HUES48 (cell line): Measurements from ENCODE around the gene PDZD2.

Experiments
- H3K27ac ChIP-seq: one replicate; pipeline ENCODE4 v1.7.0; 2013; ENCODE audit warnings: low read depth, low read length, inconsistent platforms
- H3K27me3 ChIP-seq: 2 replicates; pipeline ENCODE4 v1.6.1; 2013; ENCODE audit warnings: mild to moderate bottlenecking, low read length; ENCODE audit not compliant: control insufficient read depth, insufficient read depth
- H3K36me3 ChIP-seq: 2 replicates; pipeline ENCODE4 v1.6.1; 2013; ENCODE audit warnings: low read length; ENCODE audit not compliant: control insufficient read depth, insufficient read depth
- H3K4me1 ChIP-seq: 2 replicates; pipeline ENCODE4 v1.6.1; 2013; ENCODE audit warnings: mild to moderate bottlenecking, low read length; ENCODE audit not compliant: control insufficient read depth, insufficient read depth
- H3K4me3 ChIP-seq: 2 replicates; pipeline ENCODE4 v1.5.1; 2013; ENCODE audit warnings: mild to moderate bottlenecking, low read depth, low read length
- H3K9ac ChIP-seq: 2 replicates; pipeline ENCODE4 v1.6.1; 2013; ENCODE audit warnings: mild to moderate bottlenecking, low read depth, low read length, moderate library complexity
- H3K9me3 ChIP-seq: 2 replicates; pipeline ENCODE4 v1.6.1; 2013; ENCODE audit warnings: low read length; ENCODE audit not compliant: control insufficient read depth, insufficient read depth

The PDZD2 gene

DNA sequence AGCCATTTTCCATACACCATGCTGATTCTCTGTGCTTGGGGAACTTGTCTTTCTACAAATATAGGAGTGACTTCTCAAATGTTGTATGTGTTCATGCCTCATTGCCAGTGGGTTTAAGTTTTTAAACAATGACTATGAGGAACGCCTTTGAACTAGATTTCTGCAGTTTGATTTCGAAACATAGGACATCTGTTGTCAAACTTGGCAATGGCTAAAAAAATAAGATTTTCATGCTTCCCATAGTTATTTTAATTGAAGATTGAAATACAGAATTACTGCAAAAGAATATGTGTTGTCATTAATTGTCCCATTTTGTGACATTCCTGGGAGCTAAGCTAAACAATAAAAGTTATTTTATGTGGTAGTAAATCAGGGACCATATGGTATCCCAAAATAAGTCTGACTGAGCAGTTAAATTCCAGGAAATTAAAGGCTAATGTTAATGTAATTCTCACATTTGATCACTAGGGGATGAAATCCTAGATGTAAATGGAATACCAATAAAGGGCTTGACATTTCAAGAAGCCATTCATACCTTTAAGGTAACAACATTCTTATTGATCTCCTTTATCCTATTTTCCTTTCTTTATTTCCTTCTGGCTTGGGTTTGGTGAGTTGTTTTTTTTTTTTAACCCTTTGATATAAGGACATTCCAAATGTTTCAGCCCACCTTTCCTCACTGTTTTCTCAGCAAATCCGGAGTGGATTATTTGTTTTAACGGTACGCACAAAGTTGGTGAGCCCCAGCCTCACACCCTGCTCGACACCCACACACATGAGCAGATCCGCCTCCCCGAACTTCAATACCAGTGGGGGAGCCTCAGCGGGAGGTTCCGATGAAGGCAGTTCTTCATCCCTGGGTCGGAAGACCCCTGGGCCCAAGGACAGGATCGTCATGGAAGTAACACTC lies 418.5 kb downstream of the PDZD2 start:
- Histone ChIP-seq H3K27me3 (no peaks in the 10 kb centered on the region), H3K9me3 (no peaks in the 10 kb centered on the region), H3K4me3 (no peak overlapping the region), H3K9ac (no peak overlapping the region), H3K4me1 (no peaks in the 10 kb centered on the region), H3K27ac (no peak overlapping the region), H3K36me3 (peaks cover 9% of the 10 kb centered on the region; the same call in 1 of the 2 replicates)

DNA sequence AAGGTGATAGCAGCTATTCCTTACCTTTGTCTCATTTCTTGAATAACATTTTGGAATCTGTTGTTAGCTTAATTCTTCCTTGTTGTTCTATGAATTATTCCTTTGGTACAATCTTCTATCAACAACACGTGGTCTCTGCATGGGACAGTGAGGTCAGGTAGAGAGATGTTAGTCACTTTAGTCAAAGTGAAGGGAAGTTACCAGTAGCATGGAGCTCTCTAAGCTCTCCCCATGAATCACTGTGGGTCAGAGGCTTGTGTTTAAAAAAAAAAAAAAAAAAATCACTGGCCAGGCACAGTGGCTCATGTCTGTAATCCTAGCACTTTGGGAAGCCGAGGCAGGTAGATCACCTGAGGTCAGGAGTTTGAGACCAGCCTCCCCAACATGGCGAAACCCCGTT lies 419.2 kb downstream of the PDZD2 start:
- no peak overlapping the region for H3K4me3 ChIP-seq
- H3K27ac ChIP-seq, result no peak overlapping the region
- H3K4me1 ChIP-seq, result no peaks in the 10 kb centered on the region
- H3K36me3 ChIP-seq, result peaks cover 9% of the 10 kb centered on the region; the same call in 1 of the 2 replicates
- H3K9me3 ChIP-seq, result no peaks in the 10 kb centered on the region
- H3K9ac ChIP-seq, result no peak overlapping the region
- no peaks in the 10 kb centered on the region for H3K27me3 ChIP-seq

GRCh38 chr5:32058997-32059396 lies 420.1 kb downstream of the PDZD2 start:
- H3K27ac ChIP-seq, result no peak overlapping the region
- H3K36me3 ChIP-seq, result peaks cover 3% of the 10 kb centered on the region; the same call in 1 of the 2 replicates
- no peaks in the 10 kb centered on the region for H3K9me3 ChIP-seq
- no peaks in the 10 kb centered on the region for H3K27me3 ChIP-seq
- H3K9ac ChIP-seq, result no peak overlapping the region
- no peak overlapping the region for H3K4me3 ChIP-seq
- no peaks in the 10 kb centered on the region for H3K4me1 ChIP-seq

- no peak overlapping the region for H3K27ac ChIP-seq
- no peaks in the 10 kb centered on the region for H3K9me3 ChIP-seq
- H3K9ac ChIP-seq, result no peak overlapping the region
- H3K27me3 ChIP-seq, result no peaks in the 10 kb centered on the region
- no peaks in the 10 kb centered on the region for H3K4me1 ChIP-seq
- no peak overlapping the region for H3K4me3 ChIP-seq
- 0 out of 2 replicates have a peak, but pooled peaks cover 2% of the 10 kb centered on the region for H3K36me3 ChIP-seq
Observed at GRCh38 chr5:32059761-32060530, 421.0 kb downstream of the PDZD2 start.

- H3K9ac ChIP-seq, result no peak overlapping the region
- H3K36me3 ChIP-seq, result 0 out of 2 replicates have a peak, but pooled peaks cover 2% of the 10 kb centered on the region
- no peak overlapping the region for H3K27ac ChIP-seq
- H3K4me1 ChIP-seq, result no peaks in the 10 kb centered on the region
- H3K9me3 ChIP-seq, result no peaks in the 10 kb centered on the region
- H3K4me3 ChIP-seq, result no peak overlapping the region
- H3K27me3 ChIP-seq, result no peaks in the 10 kb centered on the region
Observed at GRCh38 chr5:32061236-32061635, 422.3 kb downstream of the PDZD2 start.

DNA sequence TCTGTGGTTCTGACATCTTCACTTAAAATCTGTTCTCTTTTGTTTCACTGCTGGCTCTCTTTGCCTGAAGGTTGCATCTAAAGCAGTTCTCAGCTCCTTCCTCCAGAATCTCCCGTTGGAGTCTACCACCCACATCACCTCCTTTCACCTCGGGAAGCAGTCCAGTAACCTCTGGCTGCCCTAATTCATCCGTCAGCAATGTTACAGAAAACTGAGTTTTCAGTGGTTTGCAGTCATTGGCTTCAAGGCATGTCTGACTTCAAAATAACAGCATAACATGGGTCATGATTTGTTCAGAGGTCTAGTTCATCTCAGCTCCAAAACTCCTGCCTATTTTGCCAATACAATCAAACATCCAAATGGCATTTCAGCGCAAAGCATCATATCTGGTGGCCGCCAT lies 427.5 kb downstream of the PDZD2 start:
- no peaks in the 10 kb centered on the region for H3K27me3 ChIP-seq
- no peaks in the 10 kb centered on the region for H3K9me3 ChIP-seq
- no peak overlapping the region for H3K4me3 ChIP-seq
- H3K27ac ChIP-seq, result no peak overlapping the region
- H3K9ac ChIP-seq, result no peak overlapping the region
- H3K36me3 ChIP-seq, result no peaks in the 10 kb centered on the region
- H3K4me1 ChIP-seq, result no peaks in the 10 kb centered on the region

DNA sequence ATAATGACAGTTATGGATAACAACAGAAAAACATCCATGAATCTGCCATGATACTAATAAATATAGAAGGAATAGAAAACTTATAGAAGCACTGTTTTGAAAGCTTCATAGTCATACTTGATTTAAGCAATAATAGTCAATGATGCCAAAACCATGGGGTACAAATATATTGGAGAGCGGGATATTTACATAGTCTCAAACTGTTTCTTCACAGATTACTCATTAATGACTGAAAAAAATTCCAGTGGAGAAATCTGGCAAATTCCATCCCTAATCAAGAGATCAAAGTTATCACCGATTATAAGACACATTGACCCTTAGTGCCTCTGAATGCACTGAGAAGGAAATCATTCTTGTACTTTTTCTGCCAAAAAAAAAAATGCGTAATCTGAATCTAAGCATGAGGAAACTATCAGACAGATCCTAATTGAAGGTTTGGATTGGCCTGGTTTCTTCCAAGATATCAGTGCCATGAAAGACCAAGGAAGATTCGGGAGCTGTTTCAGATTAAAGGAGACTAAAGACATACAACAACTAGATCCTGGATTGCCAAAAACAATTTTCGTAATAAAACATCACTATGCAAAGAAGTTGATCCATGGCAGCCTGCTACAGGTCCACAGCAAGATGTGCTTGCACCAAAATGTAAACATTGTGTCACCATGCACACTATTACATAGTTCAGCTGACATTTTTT lies 429.0 kb downstream of the PDZD2 start:
- Histone ChIP-seq H3K27ac (no peak overlapping the region), H3K27me3 (no peaks in the 10 kb centered on the region), H3K4me3 (no peak overlapping the region), H3K4me1 (no peaks in the 10 kb centered on the region), H3K36me3 (no peaks in the 10 kb centered on the region), H3K9me3 (no peaks in the 10 kb centered on the region), H3K9ac (no peak overlapping the region)

GRCh38 chr5:32068561-32068960 lies 429.6 kb downstream of the PDZD2 start:
- Histone ChIP-seq H3K4me3 (no peak overlapping the region), H3K9me3 (no peaks in the 10 kb centered on the region), H3K27ac (no peak overlapping the region), H3K27me3 (no peaks in the 10 kb centered on the region), H3K4me1 (no peaks in the 10 kb centered on the region), H3K36me3 (no peaks in the 10 kb centered on the region), H3K9ac (no peak overlapping the region)

GRCh38 chr5:32069396-32069795 lies 430.5 kb downstream of the PDZD2 start:
- no peak overlapping the region for H3K9ac ChIP-seq
- H3K4me1 ChIP-seq, result no peaks in the 10 kb centered on the region
- H3K27ac ChIP-seq, result no peak overlapping the region
- H3K4me3 ChIP-seq, result no peak overlapping the region
- H3K36me3 ChIP-seq, result no peaks in the 10 kb centered on the region
- no peaks in the 10 kb centered on the region for H3K9me3 ChIP-seq
- H3K27me3 ChIP-seq, result no peaks in the 10 kb centered on the region

- Histone ChIP-seq H3K27ac (no peak overlapping the region), H3K27me3 (no peaks in the 10 kb centered on the region), H3K36me3 (no peaks in the 10 kb centered on the region), H3K4me3 (no peak overlapping the region), H3K9me3 (no peaks in the 10 kb centered on the region), H3K4me1 (no peaks in the 10 kb centered on the region), H3K9ac (no peak overlapping the region)
Observed at GRCh38 chr5:32071351-32071944, 432.5 kb downstream of the PDZD2 start.
